Right lobe of liver (tissue), 4 donors: ENCODE data around the gene TSHR.

Experiments used
- POLR2A ChIP-seq: fragments of 450-650 bp; IDR thresholded peaks from one replicate; pipeline ENCODE4 v1.6.1; 2017; ENCODE audit warnings: antibody characterized with exemption, mild to moderate bottlenecking
- TF ChIP-seq, protein P1 (sequence below), 4 donors: fragments of 200-600 bp in 3 of 4; fragments of 450-650 bp in 1 of 4; IDR thresholded peaks; one replicate each; pipeline versions ENCODE4 v1.5.1 to v1.8.0; 2016 to 2022; ENCODE audit warnings: antibody characterized with exemption in 4 of 4, mild to moderate bottlenecking in 2 of 4
- donor health status: DM: no; HTN: no; CAD: no.
- donor health status: DM: no; HTN: no; CAD: no.
- donor health status: DM: no; HTN: yes; CAD: no.

DNA sequence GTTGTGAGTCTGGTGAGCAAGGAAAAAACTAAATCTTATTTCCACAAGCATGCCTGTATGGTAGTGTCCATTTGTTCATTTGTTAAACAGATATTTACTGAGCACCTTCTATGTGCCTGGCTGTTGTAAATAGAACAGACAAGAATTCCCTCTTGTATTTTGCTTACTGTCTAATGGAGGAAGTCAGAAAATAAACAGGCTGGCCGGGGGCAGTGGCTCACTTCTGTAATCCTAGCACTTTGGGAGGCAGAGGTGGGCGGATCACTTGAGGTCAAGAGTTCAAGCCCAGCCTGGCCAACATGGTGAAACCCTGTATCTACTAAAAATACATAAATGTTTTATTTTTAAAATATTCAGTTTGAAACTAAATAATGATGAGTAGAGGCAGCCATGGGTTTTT, 186.0 kb downstream of the TSHR start:
- TF ChIP-seq, protein P1, sequence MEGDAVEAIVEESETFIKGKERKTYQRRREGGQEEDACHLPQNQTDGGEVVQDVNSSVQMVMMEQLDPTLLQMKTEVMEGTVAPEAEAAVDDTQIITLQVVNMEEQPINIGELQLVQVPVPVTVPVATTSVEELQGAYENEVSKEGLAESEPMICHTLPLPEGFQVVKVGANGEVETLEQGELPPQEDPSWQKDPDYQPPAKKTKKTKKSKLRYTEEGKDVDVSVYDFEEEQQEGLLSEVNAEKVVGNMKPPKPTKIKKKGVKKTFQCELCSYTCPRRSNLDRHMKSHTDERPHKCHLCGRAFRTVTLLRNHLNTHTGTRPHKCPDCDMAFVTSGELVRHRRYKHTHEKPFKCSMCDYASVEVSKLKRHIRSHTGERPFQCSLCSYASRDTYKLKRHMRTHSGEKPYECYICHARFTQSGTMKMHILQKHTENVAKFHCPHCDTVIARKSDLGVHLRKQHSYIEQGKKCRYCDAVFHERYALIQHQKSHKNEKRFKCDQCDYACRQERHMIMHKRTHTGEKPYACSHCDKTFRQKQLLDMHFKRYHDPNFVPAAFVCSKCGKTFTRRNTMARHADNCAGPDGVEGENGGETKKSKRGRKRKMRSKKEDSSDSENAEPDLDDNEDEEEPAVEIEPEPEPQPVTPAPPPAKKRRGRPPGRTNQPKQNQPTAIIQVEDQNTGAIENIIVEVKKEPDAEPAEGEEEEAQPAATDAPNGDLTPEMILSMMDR (IDR thresholded peaks at IDR 0.05), result no peak
- TF ChIP-seq POLR2A, result no peak
